IMR-90 (cell line): ENCODE measurements around the gene IRAK1BP1. TPM values are rescaled to one million over a fixed set of nuclear protein-coding genes. Genes with fewer than 3 reads are reported as not detected.

ENCODE experiments used
- ATAC-seq: fragments of 200-7000 bp; cut with Tn5 transposase; 2 replicates; pipeline ENCODE4 v1.9.1; 2020; ENCODE audit warnings: low read depth, mild to moderate bottlenecking, moderate library complexity
- BruUV-seq: library from RNA; stranded (reverse); fragments of 400-500 nt; replicated peaks from 2 replicates; lab custom pipeline; 2021; lab: Mats Ljungman, UMichigan
- CTCF ChIA-PET: fragments of 300-600 bp; formaldehyde crosslinking; extraction: SDS; loops from one replicate; lab custom pipeline; 2021; ENCODE audit warnings: antibody characterized with exemption; lab: Yijun Ruan, JAX
- POLR2A ChIA-PET: fragments of 300-600 bp; sonication (Branson Sonifier 250); formaldehyde crosslinking; loops from one replicate; lab custom pipeline; 2022; ENCODE audit warnings: antibody characterized with exemption; ENCODE audit not compliant: unreplicated experiment; lab: Charles Lee
- DNase-seq: peaks from one replicate; pipeline ENCODE4 v3.0.0; 2013
- H2AFZ ChIP-seq: replicated peaks from 2 replicates; pipeline ENCODE3; 2013; ENCODE audit warnings: low read length, mild to moderate bottlenecking; ENCODE audit not compliant: poor library complexity
- H2AK5ac ChIP-seq: 2 replicates; pipeline ENCODE4 v1.6.1; 2013; ENCODE audit warnings: low read depth, low read length, inconsistent platforms
- H2AK9ac ChIP-seq: replicated peaks from 2 replicates; pipeline ENCODE3; 2013; ENCODE audit warnings: mild to moderate bottlenecking, low read depth, low read length, moderate library complexity; ENCODE audit not compliant: poor library complexity
- H2BK120ac ChIP-seq: 2 replicates; pipeline ENCODE4 v1.6.1; 2013; ENCODE audit warnings: low read depth, low read length, inconsistent platforms
- H2BK15ac ChIP-seq: 3 replicates; pipeline ENCODE4 v1.6.1; 2013; ENCODE audit warnings: low read depth, low read length, inconsistent platforms
- H2BK20ac ChIP-seq: 2 replicates; pipeline ENCODE4 v1.6.1; 2013; ENCODE audit warnings: low read depth, mild to moderate bottlenecking, inconsistent platforms, low read length, moderate library complexity
- H2BK5ac ChIP-seq: 2 replicates; pipeline ENCODE4 v1.6.1; 2013; ENCODE audit warnings: mild to moderate bottlenecking, low read depth, low read length, inconsistent platforms; ENCODE audit not compliant: poor library complexity, severe bottlenecking
- H3K14ac ChIP-seq: replicated peaks from 2 replicates; pipeline ENCODE4 v1.6.1; 2013; ENCODE audit warnings: low read depth, low read length, inconsistent platforms
- H3K18ac ChIP-seq: 2 replicates; pipeline ENCODE4 v1.6.1; 2013; ENCODE audit warnings: low read depth, low read length, control low read depth
- H3K23ac ChIP-seq: 2 replicates; pipeline ENCODE4 v1.6.1; 2013; ENCODE audit warnings: low read depth, low read length, inconsistent platforms
- H3K27ac ChIP-seq: 2 replicates; pipeline ENCODE4 v1.5.1; 2013; ENCODE audit warnings: mild to moderate bottlenecking, control low read depth, low read length; ENCODE audit not compliant: insufficient read depth
- H3K27me3 ChIP-seq: 2 replicates; pipeline ENCODE4 v1.6.1; 2013; ENCODE audit warnings: low read length; ENCODE audit not compliant: control insufficient read depth, insufficient read depth
- H3K36me3 ChIP-seq: 2 replicates; pipeline ENCODE4 v1.6.1; 2013; ENCODE audit warnings: low read length, mixed read lengths; ENCODE audit not compliant: control insufficient read depth, insufficient read depth
- H3K4ac ChIP-seq: 2 replicates; pipeline ENCODE4 v1.6.1; 2013; ENCODE audit warnings: low read depth, low read length, inconsistent platforms
- H3K4me1 ChIP-seq: 2 replicates; pipeline ENCODE4 v1.6.1; 2013; ENCODE audit warnings: low read length, mixed read lengths; ENCODE audit not compliant: control insufficient read depth, insufficient read depth
- H3K4me2 ChIP-seq: 2 replicates; pipeline ENCODE4 v1.6.1; 2013; ENCODE audit warnings: low read depth, mild to moderate bottlenecking, control low read depth, low read length, moderate library complexity
- H3K4me3 ChIP-seq: 2 replicates; pipeline ENCODE4 v1.5.1; 2013; ENCODE audit warnings: low read depth, mild to moderate bottlenecking, control low read depth, low read length, moderate library complexity; ENCODE audit not compliant: insufficient read depth
- H3K56ac ChIP-seq: 2 replicates; pipeline ENCODE4 v1.6.1; 2013; ENCODE audit warnings: low read length, inconsistent platforms; ENCODE audit not compliant: insufficient read depth; ENCODE audit errors: extremely low read depth
- H3K79me1 ChIP-seq, 2 experiments: 2 replicates each; pipeline ENCODE4 v1.6.1; 2013; ENCODE audit warnings: low read length in 2 of 2, inconsistent platforms in 1 of 2, low read depth in 1 of 2
- H3K9ac ChIP-seq: 2 replicates; pipeline ENCODE4 v1.6.1; 2013; ENCODE audit warnings: low read depth, low read length, control low read depth
- H3K9me1 ChIP-seq: 2 replicates; pipeline ENCODE4 v1.6.1; 2013; ENCODE audit warnings: low read length, inconsistent platforms; ENCODE audit not compliant: insufficient read depth
- H3K9me3 ChIP-seq: 2 replicates; pipeline ENCODE4 v1.6.1; 2013; ENCODE audit warnings: low read length; ENCODE audit not compliant: control insufficient read depth, insufficient read depth
- H4K20me1 ChIP-seq: 2 replicates; pipeline ENCODE4 v1.6.1; 2013; ENCODE audit warnings: low read length, inconsistent platforms; ENCODE audit not compliant: insufficient read depth
- H4K5ac ChIP-seq: 2 replicates; pipeline ENCODE4 v1.6.1; 2013; ENCODE audit warnings: mild to moderate bottlenecking, low read depth, low read length, control low read depth
- H4K8ac ChIP-seq, 2 experiments: 2 replicates each; pipeline ENCODE4 v1.6.1; 2013; ENCODE audit warnings: low read depth in 2 of 2, low read length in 2 of 2, control low read depth in 1 of 2, inconsistent platforms in 1 of 2
- H4K91ac ChIP-seq: 2 replicates; pipeline ENCODE4 v1.6.1; 2013; ENCODE audit warnings: low read depth, low read length, inconsistent platforms; ENCODE audit not compliant: insufficient read depth
- CHD1 ChIP-seq: IDR thresholded peaks from 2 replicates; pipeline ENCODE4 v1.6.1; 2012; ENCODE audit warnings: low read depth, low read length, improper control_type of control experiment
- FOS ChIP-seq: fragments of 150-350 bp; IDR thresholded peaks from 2 replicates; pipeline ENCODE4 v1.6.1; 2016; ENCODE audit warnings: low read depth, low read length
- MAFK ChIP-seq: IDR thresholded peaks from 2 replicates; pipeline ENCODE4 v1.6.1; 2012; ENCODE audit warnings: low read depth, low read length, improper control_type of control experiment
- MAZ ChIP-seq: IDR thresholded peaks from 2 replicates; pipeline ENCODE4 v1.6.1; 2012; ENCODE audit warnings: low read depth, mild to moderate bottlenecking, low read length, improper control_type of control experiment, moderate library complexity, borderline replicate concordance
- MXI1 ChIP-seq: IDR thresholded peaks from 2 replicates; pipeline ENCODE4 v1.6.1; 2012; ENCODE audit warnings: low read depth, mild to moderate bottlenecking, low read length, moderate library complexity, borderline replicate concordance
- NFE2L2 ChIP-seq: fragments of 150-350 bp; IDR thresholded peaks from 2 replicates; pipeline ENCODE4 v1.6.1; 2016; ENCODE audit warnings: low read depth, mild to moderate bottlenecking, low read length
- POLR2A ChIP-seq: IDR thresholded peaks from 2 replicates; pipeline ENCODE4 v1.6.1; 2012; ENCODE audit warnings: mild to moderate bottlenecking, low read depth, low read length
- RAD21 ChIP-seq: IDR thresholded peaks from 2 replicates; pipeline ENCODE4 v1.6.1; 2012; ENCODE audit warnings: low read length, improper control_type of control experiment
- WGBS, 2 experiments: methylation state at CpG; one replicate each; pipeline versions ENCODE4 v1.1.5 to v1.1.7; 2013; ENCODE audit warnings: missing lambda C conversion rate in 2 of 2; ENCODE audit not compliant: insufficient read length in 1 of 2; ENCODE audit errors: extremely low coverage in 2 of 2; 5-methylcytosine and 5-hydroxymethylcytosine counted together
- dilution Hi-C: fragments of 300-500 bp; cut with HindIII; formaldehyde crosslinking; loops from one replicate; pipeline ENCODE4 v1.14.3; 2018; ENCODE audit warnings: low sequenced_read_pairs; ENCODE audit not compliant: unreplicated experiment
- in situ Hi-C: fragments of 300-500 bp; cut with MboI; formaldehyde crosslinking; loops from 3 replicates; pipeline ENCODE4 v1.14.3; 2019; ENCODE audit warnings: low sequenced_read_pairs, inconsistent platforms, mixed read lengths
- intact Hi-C: fragments of 100-400 bp; cut with micrococcal nuclease; formaldehyde crosslinking; loops from 2 replicates; pipeline ENCODE4 v1.10.0; 2022
- polyA plus RNA-seq, 3 experiments: library from polyadenylated mRNA; depleted of rRNA; stranded (reverse); fragments of >200 nt; gene quantifications; 2 replicates each; pipeline ENCODE4 v1.2.3, GENCODE V29; 2012; ENCODE audit warnings: low replicate concordance in 1 of 3
- total RNA-seq: library from RNA; depleted of rRNA; stranded (reverse); fragments of >200 nt; gene quantifications from 2 replicates; pipeline ENCODE4 v1.2.3, GENCODE V29; 2012
- TF ChIP-seq, protein P1 (sequence below): fragments of 150-350 bp; IDR thresholded peaks from 2 replicates; pipeline ENCODE4 v1.6.1; 2017; ENCODE audit warnings: mild to moderate bottlenecking, antibody characterized with exemption, low read length, low read depth

Gene IRAK1BP1
- total and polyA plus RNA-seq, 2 of the 4 experiments (the other 2 are of a cell fraction) = 0.94 to 2.2 TPM

DNA sequence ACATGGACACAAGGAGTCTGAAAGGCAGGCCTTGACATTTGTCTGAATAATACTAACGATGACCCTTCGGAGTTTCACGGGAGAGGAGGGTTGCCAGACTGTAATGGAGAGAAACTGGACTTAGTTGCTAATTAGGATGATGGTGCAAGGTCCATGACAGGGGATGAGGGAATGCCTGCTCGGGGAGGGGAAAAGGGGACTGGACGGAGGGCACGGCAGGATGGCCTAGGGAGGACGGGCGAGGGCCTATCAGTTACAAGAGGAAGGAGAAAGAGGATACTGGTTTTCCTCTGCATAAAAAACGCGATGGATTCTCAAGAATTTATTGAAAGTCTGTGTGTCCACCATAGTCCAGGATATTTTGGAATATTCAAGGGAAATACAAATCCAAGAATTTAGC is 42.7 kb downstream of the IRAK1BP1 start:
- ATAC-seq (no peak), DNase-seq (no peak)
- peak overlapping the region; percentile 71 for H4K5ac ChIP-seq
- no peaks in the 10 kb centered on the region for H3K9me3 ChIP-seq
- no peak overlapping the region for H3K14ac ChIP-seq
- no peak overlapping the region for H3K4ac ChIP-seq
- H2AK9ac ChIP-seq = peak overlapping the region; percentile 85
- no peaks in the 10 kb centered on the region for H4K20me1 ChIP-seq
- no peak overlapping the region for H2BK120ac ChIP-seq
- H3K27ac ChIP-seq = no peak overlapping the region
- no peak overlapping the region for H3K9ac ChIP-seq
- peaks cover 3% of the 10 kb centered on the region; the same call in 1 of the 2 replicates for H3K9me1 ChIP-seq
- no peaks in the 10 kb centered on the region for H3K79me1 ChIP-seq
- H2BK20ac ChIP-seq = no peak overlapping the region
- no peak overlapping the region; the same call in 2 of the 3 replicates for H2BK15ac ChIP-seq
- H3K36me3 ChIP-seq = no peaks in the 10 kb centered on the region
- in situ Hi-C loops (no loop called here), intact Hi-C loops (no loop called here), dilution Hi-C loops (no loop called here)
- H2AK5ac ChIP-seq = peak overlapping the region; percentile 73; the same call in 1 of the 2 replicates
- TF ChIP-seq RAD21 (no peak), CHD1 (no peak), MAZ (no peak), FOS (no peak), MAFK (no peak), POLR2A (no peak), NFE2L2 (no peak), MXI1 (no peak)
- TF ChIP-seq, protein P1, sequence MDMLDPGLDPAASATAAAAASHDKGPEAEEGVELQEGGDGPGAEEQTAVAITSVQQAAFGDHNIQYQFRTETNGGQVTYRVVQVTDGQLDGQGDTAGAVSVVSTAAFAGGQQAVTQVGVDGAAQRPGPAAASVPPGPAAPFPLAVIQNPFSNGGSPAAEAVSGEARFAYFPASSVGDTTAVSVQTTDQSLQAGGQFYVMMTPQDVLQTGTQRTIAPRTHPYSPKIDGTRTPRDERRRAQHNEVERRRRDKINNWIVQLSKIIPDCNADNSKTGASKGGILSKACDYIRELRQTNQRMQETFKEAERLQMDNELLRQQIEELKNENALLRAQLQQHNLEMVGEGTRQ = no peak
- POLR2A ChIA-PET = no interaction called here
- no peak overlapping the region for H4K91ac ChIP-seq
- no peak overlapping the region for H3K4me3 ChIP-seq
- peak overlapping the region; percentile 39 for H2AFZ ChIP-seq
- H2BK5ac ChIP-seq = no peak overlapping the region
- H4K8ac ChIP-seq = no peak overlapping the region; a peak in 1 of 4 replicates
- H3K4me2 ChIP-seq = peak overlapping the region; percentile 88
- H3K56ac ChIP-seq = no peak overlapping the region
- BruUV-seq = no TSS peak
- no peak overlapping the region for H3K18ac ChIP-seq
- WGBS, 2 experiments = 95% methylated on average over 8 of the region's 10 CpGs; no CpG with 5 or more reads in 1 of the 2 experiments
- CTCF ChIA-PET = no interaction called here
- no peaks in the 10 kb centered on the region for H3K27me3 ChIP-seq
- peaks cover 3% of the 10 kb centered on the region for H3K4me1 ChIP-seq
- H3K23ac ChIP-seq = no peak overlapping the region
